ENCODE data around the gene ERVFRD-1. TPM values are rescaled to one million over a fixed set of nuclear protein-coding genes. Genes with fewer than 3 reads are reported as not detected.

The ERVFRD-1 gene
- total and polyA plus RNA-seq, 2 of the 13 experiments (the other 11 are each of a cell fraction or from before 2014, with no cell fraction given), result not detected

DNA sequence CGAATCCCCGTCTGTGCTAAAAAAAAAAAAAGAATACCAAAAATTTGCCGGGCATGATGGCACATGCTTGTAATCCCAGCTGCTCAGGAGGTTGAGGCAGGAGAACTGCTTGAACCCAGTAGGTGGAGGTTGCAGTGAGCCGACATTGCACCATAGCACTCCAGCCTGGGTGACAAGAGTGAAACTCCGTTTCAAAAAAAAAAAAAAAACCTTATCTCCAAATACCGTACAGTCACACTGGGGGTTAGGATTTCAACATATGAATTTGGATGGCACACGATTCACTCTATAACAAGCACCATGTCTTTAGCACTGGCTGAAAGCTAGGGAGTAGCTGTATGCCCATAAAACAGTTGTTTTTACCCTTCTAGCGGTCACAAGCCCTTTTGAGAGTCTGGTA is 14.0 kb downstream of the ERVFRD-1 start:
- Histone ChIP-seq H3K4me2 (ENCODE audit: low read depth, low read length) (peak overlapping the region; percentile 1; the same call in 1 of the 2 replicates), H4K20me1 (ENCODE audit: insufficient read depth, low read length) (peaks cover 11% of the 10 kb centered on the region; the same call in 1 of the 2 replicates), H3K4me3 (replicated peaks in 1 of 3; ENCODE audit: insufficient read depth in 1 of 3, low read depth in 2 of 3, low read length in 3 of 3) (no peak overlapping the region), H3K79me2 (ENCODE audit: insufficient read depth, low read length) (peaks cover 80% of the 10 kb centered on the region), H3K27me3 (ENCODE audit: control insufficient read depth in 1 of 2, insufficient read depth in 2 of 2, low read length in 2 of 2) (no peaks in the 10 kb centered on the region; a peak in 1 of 5 replicates), H3K9me3 (ENCODE audit: low read length) (no peaks in the 10 kb centered on the region), H2AFZ (ENCODE audit: low read length) (no peak overlapping the region), H3K36me3 (replicated peaks in 1 of 2; ENCODE audit: control insufficient read depth in 1 of 2, insufficient read depth in 2 of 2, low read length in 2 of 2) (no peaks in the 10 kb centered on the region; a peak in 1 of 5 replicates), H3K9ac (ENCODE audit: insufficient read depth, low read depth, low read length) (no peak overlapping the region), H3K27ac (ENCODE audit: extremely low read length, insufficient read depth, low read length) (peak overlapping the region; percentile 28), H3K4me1 (ENCODE audit: insufficient read depth, low read length) (peaks cover 43% of the 10 kb centered on the region)
- ATAC-seq, result no peak
- in situ Hi-C loops (cut with HindIII; ENCODE audit: extremely low pct_ligation_motif_present, low pct_unique_long_range_greater_than_20kb), result no loop called here
- TF ChIP-seq TGIF2 (CRISPR knock-in tag; IDR thresholded peaks at IDR 0.05) (no peak), MIER3 (CRISPR knock-in tag; IDR thresholded peaks at IDR 0.05; ENCODE audit: borderline replicate concordance) (no peak), SUZ12 (IDR thresholded peaks at IDR 0.05; ENCODE audit: low read depth, low read length) (no peak), TMF1 (CRISPR knock-in tag; IDR thresholded peaks at IDR 0.05; ENCODE audit: low read depth) (no peak), ZNF709 (CRISPR knock-in tag; IDR thresholded peaks at IDR 0.05) (no peak), ZNF746 (CRISPR knock-in tag; IDR thresholded peaks at IDR 0.05) (no peak), ZNF770 (CRISPR knock-in tag; IDR thresholded peaks at IDR 0.05) (0 out of 2 replicates have a peak, but pooled peaks have one; percentile 24), EZH2 (conservative IDR thresholded peaks at IDR 0.05; ENCODE audit: low read depth, low read length) (no peak), ZNF451 (CRISPR knock-in tag; IDR thresholded peaks at IDR 0.05) (no peak)
- TF ChIP-seq, protein P1, sequence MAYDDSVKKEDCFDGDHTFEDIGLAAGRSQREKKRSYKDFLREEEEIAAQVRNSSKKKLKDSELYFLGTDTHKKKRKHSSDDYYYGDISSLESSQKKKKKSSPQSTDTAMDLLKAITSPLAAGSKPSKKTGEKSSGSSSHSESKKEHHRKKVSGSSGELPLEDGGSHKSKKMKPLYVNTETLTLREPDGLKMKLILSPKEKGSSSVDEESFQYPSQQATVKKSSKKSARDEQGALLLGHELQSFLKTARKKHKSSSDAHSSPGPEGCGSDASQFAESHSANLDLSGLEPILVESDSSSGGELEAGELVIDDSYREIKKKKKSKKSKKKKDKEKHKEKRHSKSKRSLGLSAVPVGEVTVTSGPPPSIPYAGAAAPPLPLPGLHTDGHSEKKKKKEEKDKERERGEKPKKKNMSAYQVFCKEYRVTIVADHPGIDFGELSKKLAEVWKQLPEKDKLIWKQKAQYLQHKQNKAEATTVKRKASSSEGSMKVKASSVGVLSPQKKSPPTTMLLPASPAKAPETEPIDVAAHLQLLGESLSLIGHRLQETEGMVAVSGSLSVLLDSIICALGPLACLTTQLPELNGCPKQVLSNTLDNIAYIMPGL (CRISPR knock-in tag; IDR thresholded peaks at IDR 0.05; ENCODE audit: borderline replicate concordance in 1 of 2, low read depth in 1 of 2), result no peak
- TF ChIP-seq, protein P2, sequence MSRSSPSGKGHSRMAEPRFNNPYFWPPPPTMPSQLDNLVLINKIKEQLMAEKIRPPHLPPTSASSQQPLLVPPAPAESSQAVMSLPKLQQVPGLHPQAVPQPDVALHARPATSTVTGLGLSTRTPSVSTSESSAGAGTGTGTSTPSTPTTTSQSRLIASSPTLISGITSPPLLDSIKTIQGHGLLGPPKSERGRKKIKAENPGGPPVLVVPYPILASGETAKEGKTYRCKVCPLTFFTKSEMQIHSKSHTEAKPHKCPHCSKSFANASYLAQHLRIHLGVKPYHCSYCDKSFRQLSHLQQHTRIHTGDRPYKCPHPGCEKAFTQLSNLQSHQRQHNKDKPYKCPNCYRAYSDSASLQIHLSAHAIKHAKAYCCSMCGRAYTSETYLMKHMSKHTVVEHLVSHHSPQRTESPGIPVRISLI (CRISPR knock-in tag; IDR thresholded peaks at IDR 0.05; ENCODE audit: borderline replicate concordance), result peak; percentile 30; the same call in 1 of the 2 replicates
- ChIA-PET CTCF (ENCODE audit: low intra/inter-chr PET ratio, low total read pairs) (no interaction called here), POLR2A (no interaction called here)
- no TSS peak for BruUV-seq (replicated peaks)
- 81% methylated on average over 8 of the region's 8 CpGs for WGBS (ENCODE audit: low lambda C conversion rate)
- no peak for FAIRE-seq
- DNase-seq (ENCODE audit: low spot score), result no peak
- intact Hi-C loops (cut with micrococcal nuclease; ENCODE audit: unreplicated experiment), result no loop called here

Data from HepG2 (cell line).